GM18507 (cell line): Measurements from ENCODE around the gene SNAPC1.
A peak's percentile ranks its signal among the peaks of the same experiment; 100 is the strongest.

Experiments used
- DNase-seq: peaks from one replicate; pipeline ENCODE4 v3.0.0; 2011; ENCODE audit warnings: low read depth; ENCODE audit not compliant: insufficient read length; ENCODE audit errors: extremely low spot score
- FAIRE-seq: peaks from 2 replicates; lab custom pipeline; 2011; peaks lifted over from hg19 to GRCh38; lab: Jason Lieb, UNC

Gene SNAPC1

GRCh38 chr14:61797309-61797708 is 35.1 kb downstream of the SNAPC1 start:
- DNase-seq, result no peak
- FAIRE-seq, result no peak

GRCh38 chr14:61802010-61802568 is 39.9 kb downstream of the SNAPC1 start:
- FAIRE-seq (no peak), DNase-seq (no peak)

- FAIRE-seq (peak; percentile 75), DNase-seq (no peak)
Measured at GRCh38 chr14:61803755-61804154, 41.5 kb downstream of the SNAPC1 start.

- FAIRE-seq (no peak), DNase-seq (no peak)
Measured at GRCh38 chr14:61805451-61805850, 43.2 kb downstream of the SNAPC1 start.

GRCh38 chr14:61811882-61812346 is 49.7 kb downstream of the SNAPC1 start:
- no peak for FAIRE-seq
- DNase-seq, result no peak

GRCh38 chr14:61812347-61813095 is 50.3 kb downstream of the SNAPC1 start, which contains the start of gene SYT16:
SYT16 (plus strand) TSS chr14:61812703.
- FAIRE-seq (no peak), DNase-seq (no peak)

GRCh38 chr14:61813096-61813606 is 50.9 kb downstream of the SNAPC1 start:
- no peak for FAIRE-seq
- DNase-seq, result no peak

- no peak for DNase-seq
- no peak for FAIRE-seq
Measured at GRCh38 chr14:61822458-61822857, 60.2 kb downstream of the SNAPC1 start.

- DNase-seq (no peak), FAIRE-seq (no peak)
Measured at GRCh38 chr14:61832783-61833182, 70.6 kb downstream of the SNAPC1 start.

- DNase-seq, result no peak
Measured at GRCh38 chr14:61836184-61836583, 74.0 kb downstream of the SNAPC1 start.

GRCh38 chr14:61836807-61837206 is 74.6 kb downstream of the SNAPC1 start:
- no peak for FAIRE-seq
- DNase-seq, result no peak

More at GRCh38 chr14:61836184-61836583, 74.0 kb downstream of the SNAPC1 start:
- no peak for FAIRE-seq

GRCh38 chr14:61837336-61838229 is 75.4 kb downstream of the SNAPC1 start:
- peak; percentile 88 for FAIRE-seq
- peak; percentile 36 for DNase-seq

- FAIRE-seq (no peak), DNase-seq (no peak)
Measured at GRCh38 chr14:61838661-61839245, 76.5 kb downstream of the SNAPC1 start.

GRCh38 chr14:61839507-61839906 is 77.3 kb downstream of the SNAPC1 start:
- DNase-seq (no peak), FAIRE-seq (no peak)

GRCh38 chr14:61841145-61841544 is 78.9 kb downstream of the SNAPC1 start:
- no peak for DNase-seq
- no peak for FAIRE-seq
